Measurements from ENCODE around the gene SOWAHD.
"Not testable (repeated sequence)": the region's sequence is repeated elsewhere in the genome, so short reads cannot be mapped to it uniquely, and the experiment has no call there.

SOWAHD gene

DNA sequence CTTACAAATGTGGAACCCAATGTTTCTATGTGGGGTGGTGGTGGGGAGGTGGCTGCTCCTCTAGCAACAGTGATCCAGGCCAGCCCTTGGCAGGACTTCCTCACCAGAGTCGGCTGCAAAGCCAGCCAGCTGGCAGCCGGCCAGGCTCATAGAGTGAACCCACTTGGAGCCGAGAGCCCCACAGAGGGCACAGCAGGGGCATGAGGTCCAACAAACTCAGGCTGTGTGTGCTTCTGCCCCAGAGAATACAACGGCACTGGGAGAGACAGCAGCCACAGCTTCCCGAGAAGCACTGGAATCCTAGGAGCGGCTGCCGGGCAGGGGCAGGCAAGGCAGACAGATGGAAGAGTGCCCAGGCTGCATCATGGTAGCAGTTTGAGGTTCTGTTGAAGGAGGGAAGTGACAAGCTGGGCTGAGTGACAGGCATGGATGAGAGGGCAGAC lies 23.5 kb upstream of the SOWAHD start:
- no peaks in the 10 kb centered on the region for H3K36me3 ChIP-seq (ENCODE audit: insufficient read depth, low read length)
- no peaks in the 10 kb centered on the region for H3K9me3 ChIP-seq (ENCODE audit: low read depth, low read length)
- H3K9ac ChIP-seq (ENCODE audit: insufficient read length), result no peak overlapping the region
- H3K4me3 ChIP-seq, result no peak overlapping the region
- no peak for TF ChIP-seq FOXP2 (optimal IDR thresholded peaks at IDR 0.05; ENCODE audit: control extremely low read depth, extremely low read length, insufficient read depth)
- TF ChIP-seq POLR2AphosphoS5 (IDR thresholded peaks at IDR 0.05; ENCODE audit: borderline replicate concordance, low read depth, low read length), result no peak
- no peak for TF ChIP-seq EZH2 (IDR thresholded peaks at IDR 0.05)
- DNase-seq (ENCODE audit: low read depth, low spot score), result no peak
- H3K27ac ChIP-seq, result no peak overlapping the region

DNA sequence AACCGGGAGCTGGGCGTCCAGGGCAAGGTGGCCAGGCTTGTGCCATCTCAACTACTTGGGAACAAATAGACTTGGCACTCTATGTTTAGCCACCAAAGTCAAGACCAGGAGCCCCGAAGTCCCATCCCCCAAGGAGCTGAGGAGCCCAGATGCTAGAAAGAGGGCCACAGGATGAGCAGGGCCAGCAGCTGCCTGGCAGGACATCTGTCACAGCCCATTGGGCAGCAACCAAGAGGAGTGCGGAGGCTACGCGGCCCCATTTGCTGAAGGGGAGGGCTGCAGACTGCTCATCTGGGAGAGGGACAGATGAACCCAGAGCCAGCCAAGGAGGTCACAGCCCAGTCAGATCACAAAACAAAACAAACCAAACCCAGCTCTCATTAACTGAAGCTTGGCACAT lies 22.9 kb upstream of the SOWAHD start:
- TF ChIP-seq FOXP2 (optimal IDR thresholded peaks at IDR 0.05; ENCODE audit: control extremely low read depth, extremely low read length, insufficient read depth) (no peak), EZH2 (IDR thresholded peaks at IDR 0.05) (no peak), POLR2AphosphoS5 (IDR thresholded peaks at IDR 0.05; ENCODE audit: borderline replicate concordance, low read depth, low read length) (no peak)
- H3K9me3 ChIP-seq (ENCODE audit: low read depth, low read length), result no peaks in the 10 kb centered on the region
- no peak overlapping the region for H3K9ac ChIP-seq (ENCODE audit: insufficient read length)
- DNase-seq (ENCODE audit: low read depth, low spot score), result no peak
- H3K36me3 ChIP-seq (ENCODE audit: insufficient read depth, low read length), result no peaks in the 10 kb centered on the region
- H3K27ac ChIP-seq, result no peak overlapping the region
- H3K4me3 ChIP-seq, result no peak overlapping the region

DNA sequence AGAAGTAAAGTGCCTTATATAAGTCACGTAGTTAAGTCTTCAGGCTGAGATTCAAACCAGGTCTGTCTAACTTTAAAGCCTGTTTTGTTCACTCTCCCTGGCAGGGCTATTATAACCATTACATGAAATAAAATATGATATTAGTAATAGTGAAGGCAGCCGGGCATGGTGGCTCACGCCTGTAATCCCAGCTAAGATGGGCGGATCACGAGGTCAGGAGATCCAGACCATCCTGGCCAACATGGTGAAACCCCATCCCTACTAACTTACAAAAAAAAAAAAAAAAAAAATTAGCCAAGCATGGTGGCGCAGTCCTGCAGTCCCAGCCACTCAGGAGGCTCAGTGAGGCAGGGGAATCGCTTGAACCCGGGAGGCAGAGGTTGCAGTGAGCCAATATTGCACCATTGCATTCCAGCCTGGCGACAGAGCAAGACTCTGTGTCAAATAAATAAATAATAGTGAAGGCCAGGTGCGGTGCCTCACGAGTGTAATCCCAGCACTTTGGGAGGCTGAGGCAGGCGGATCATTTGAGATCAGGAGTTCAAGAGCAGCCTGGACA lies 22.1 kb upstream of the SOWAHD start:
- TF ChIP-seq FOXP2 (optimal IDR thresholded peaks at IDR 0.05; ENCODE audit: control extremely low read depth, extremely low read length, insufficient read depth), result no peak
- TF ChIP-seq POLR2AphosphoS5 (IDR thresholded peaks at IDR 0.05; ENCODE audit: borderline replicate concordance, low read depth, low read length), result no peak
- no peak for TF ChIP-seq EZH2 (IDR thresholded peaks at IDR 0.05)
- no peak for DNase-seq (ENCODE audit: low read depth, low spot score)
- H3K9ac ChIP-seq (ENCODE audit: insufficient read length), result no peak overlapping the region
- no peaks in the 10 kb centered on the region for H3K36me3 ChIP-seq (ENCODE audit: insufficient read depth, low read length)
- no peak overlapping the region for H3K4me3 ChIP-seq
- H3K27ac ChIP-seq, result no peak overlapping the region
- no peaks in the 10 kb centered on the region for H3K9me3 ChIP-seq (ENCODE audit: low read depth, low read length)

DNA sequence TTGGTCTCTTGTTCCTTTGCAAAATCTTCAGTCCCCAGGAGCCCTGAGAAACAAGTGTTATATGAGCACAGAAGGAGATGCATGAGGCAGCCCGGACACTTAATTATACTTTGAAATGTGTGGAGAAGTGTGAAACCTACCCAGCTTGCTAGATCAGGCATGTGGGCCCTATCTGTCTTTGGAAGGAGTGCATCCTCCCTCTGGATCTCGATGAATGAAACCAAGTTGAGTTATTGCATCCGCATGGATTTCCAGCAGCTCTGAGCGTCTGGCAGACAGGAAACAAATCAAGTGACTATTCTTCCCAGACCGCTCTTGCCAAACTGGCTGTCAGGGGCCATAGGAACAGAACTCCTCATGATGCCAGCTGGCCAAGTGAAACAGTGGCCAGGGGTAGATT lies 19.6 kb upstream of the SOWAHD start:
- no peak for TF ChIP-seq POLR2AphosphoS5 (IDR thresholded peaks at IDR 0.05; ENCODE audit: borderline replicate concordance, low read depth, low read length)
- TF ChIP-seq FOXP2 (optimal IDR thresholded peaks at IDR 0.05; ENCODE audit: control extremely low read depth, extremely low read length, insufficient read depth), result no peak
- no peak for TF ChIP-seq EZH2 (IDR thresholded peaks at IDR 0.05)
- DNase-seq (ENCODE audit: low read depth, low spot score), result no peak
- no peaks in the 10 kb centered on the region for H3K36me3 ChIP-seq (ENCODE audit: insufficient read depth, low read length)
- no peak overlapping the region for H3K4me3 ChIP-seq
- no peak overlapping the region for H3K9ac ChIP-seq (ENCODE audit: insufficient read length)
- H3K27ac ChIP-seq, result no peak overlapping the region
- H3K9me3 ChIP-seq (ENCODE audit: low read depth, low read length), result no peaks in the 10 kb centered on the region

DNA sequence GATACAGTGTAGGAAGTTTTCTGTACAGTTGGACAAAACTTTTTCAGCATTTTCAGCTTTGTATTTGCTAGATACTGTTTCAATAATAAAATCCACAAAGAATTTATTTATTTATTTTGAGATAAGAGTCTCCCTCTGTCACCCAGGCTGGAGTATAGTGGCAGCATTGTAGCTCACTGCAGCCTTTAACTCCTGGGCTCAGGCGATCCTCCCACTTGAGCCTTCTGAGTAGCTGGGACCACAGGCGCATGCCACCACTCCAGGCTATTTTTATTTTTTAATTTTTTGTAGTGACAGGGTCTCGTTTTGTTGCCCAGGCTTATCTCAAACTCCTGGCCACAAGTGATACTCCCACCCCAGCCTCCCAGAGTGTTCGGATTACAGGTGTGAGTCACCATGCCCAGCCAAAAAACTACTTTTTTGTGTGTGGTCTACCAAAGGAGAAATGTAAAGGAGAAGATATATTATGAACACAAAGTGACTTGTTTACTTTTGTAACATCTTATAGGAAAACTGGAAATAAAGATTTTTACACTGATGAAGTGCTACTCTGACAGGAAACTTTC lies 13.0 kb upstream of the SOWAHD start:
- no peaks in the 10 kb centered on the region for H3K36me3 ChIP-seq (ENCODE audit: insufficient read depth, low read length)
- H3K27ac ChIP-seq, result no peak overlapping the region
- no peak for DNase-seq (ENCODE audit: low read depth, low spot score)
- H3K9me3 ChIP-seq (ENCODE audit: low read depth, low read length), result no peaks in the 10 kb centered on the region
- TF ChIP-seq FOXP2 (optimal IDR thresholded peaks at IDR 0.05; ENCODE audit: control extremely low read depth, extremely low read length, insufficient read depth) (no peak), EZH2 (IDR thresholded peaks at IDR 0.05) (no peak), POLR2AphosphoS5 (IDR thresholded peaks at IDR 0.05; ENCODE audit: borderline replicate concordance, low read depth, low read length) (no peak)
- H3K9ac ChIP-seq (ENCODE audit: insufficient read length), result no peak overlapping the region
- no peak overlapping the region for H3K4me3 ChIP-seq

DNA sequence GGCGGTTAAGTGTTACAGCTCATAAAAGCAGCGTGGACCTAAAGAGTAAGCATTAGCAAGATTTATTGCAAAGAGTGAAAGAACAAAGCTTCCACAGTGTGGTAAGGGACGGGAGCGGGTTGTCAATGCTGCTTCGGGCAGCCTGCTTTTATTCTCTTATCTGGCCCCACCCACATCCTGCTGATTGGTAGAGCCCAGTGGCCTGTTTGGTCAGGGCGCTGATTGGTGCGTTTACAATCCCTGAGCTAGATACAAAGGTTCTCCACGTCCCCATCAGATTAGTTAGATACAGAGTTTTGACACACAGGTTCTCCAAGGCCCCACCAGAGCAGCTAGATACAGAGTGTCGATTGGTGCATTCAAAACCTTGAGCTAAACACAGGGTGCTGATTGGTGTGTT lies 8.3 kb upstream of the SOWAHD start:
- H3K9ac ChIP-seq (ENCODE audit: insufficient read length); H3K36me3 ChIP-seq (ENCODE audit: insufficient read depth, low read length); H3K9me3 ChIP-seq (ENCODE audit: low read depth, low read length); DNase-seq (ENCODE audit: low read depth, low spot score); H3K27ac ChIP-seq; H3K4me3 ChIP-seq: not testable (repeated sequence)

DNA sequence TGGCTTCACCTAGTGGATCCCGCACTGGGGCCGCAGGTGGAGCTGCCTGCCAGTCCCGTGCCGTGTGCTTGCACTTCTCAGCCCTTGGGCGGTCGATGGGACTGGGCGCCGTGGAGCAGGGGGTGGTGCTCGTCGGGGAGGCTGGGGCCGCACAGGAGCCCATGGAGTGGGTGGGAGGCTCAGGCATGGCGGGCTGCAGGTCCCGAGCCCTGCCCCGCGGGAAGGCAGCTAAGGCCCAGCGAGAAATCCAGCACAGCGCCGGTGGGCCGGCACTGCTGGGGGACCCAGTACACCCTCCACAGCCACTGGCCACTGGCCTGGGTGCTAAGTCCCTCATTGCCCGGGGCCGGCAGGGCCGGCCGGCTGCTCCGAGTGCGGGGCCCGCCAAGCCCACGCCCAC lies 7.6 kb upstream of the SOWAHD start:
- H3K9me3 ChIP-seq (ENCODE audit: low read depth, low read length); H3K36me3 ChIP-seq (ENCODE audit: insufficient read depth, low read length); H3K4me3 ChIP-seq; H3K27ac ChIP-seq; DNase-seq (ENCODE audit: low read depth, low spot score); H3K9ac ChIP-seq (ENCODE audit: insufficient read length): not testable (repeated sequence)

DNA sequence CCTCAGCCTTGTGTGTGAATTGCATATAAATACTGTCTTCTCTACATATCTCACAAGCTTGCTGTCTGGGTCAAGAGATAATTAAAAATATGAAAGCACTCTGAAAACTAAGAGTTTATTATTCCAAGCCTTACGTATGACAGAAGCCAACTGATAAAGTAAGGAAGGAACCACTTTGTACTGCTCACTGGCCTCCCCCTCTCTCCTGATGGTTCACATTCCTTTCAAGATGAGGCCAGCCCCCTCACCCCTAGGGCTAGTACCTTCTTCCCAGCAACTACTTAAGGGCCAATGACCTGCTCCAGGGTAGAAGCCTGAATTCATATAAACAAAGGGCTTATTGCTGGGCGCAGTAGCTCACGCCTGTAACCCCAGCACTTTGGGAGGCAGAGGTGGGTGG lies 5.4 kb upstream of the SOWAHD start:
- Histone ChIP-seq H3K36me3 (ENCODE audit: insufficient read depth, low read length) (no peaks in the 10 kb centered on the region), H3K4me3 (no peak overlapping the region), H3K27ac (no peak overlapping the region), H3K9me3 (ENCODE audit: low read depth, low read length) (no peaks in the 10 kb centered on the region), H3K9ac (ENCODE audit: insufficient read length) (no peak overlapping the region)
- no peak for DNase-seq (ENCODE audit: low read depth, low spot score)
- TF ChIP-seq POLR2AphosphoS5 (IDR thresholded peaks at IDR 0.05; ENCODE audit: borderline replicate concordance, low read depth, low read length) (no peak), FOXP2 (optimal IDR thresholded peaks at IDR 0.05; ENCODE audit: control extremely low read depth, extremely low read length, insufficient read depth) (no peak), EZH2 (IDR thresholded peaks at IDR 0.05) (no peak)

DNA sequence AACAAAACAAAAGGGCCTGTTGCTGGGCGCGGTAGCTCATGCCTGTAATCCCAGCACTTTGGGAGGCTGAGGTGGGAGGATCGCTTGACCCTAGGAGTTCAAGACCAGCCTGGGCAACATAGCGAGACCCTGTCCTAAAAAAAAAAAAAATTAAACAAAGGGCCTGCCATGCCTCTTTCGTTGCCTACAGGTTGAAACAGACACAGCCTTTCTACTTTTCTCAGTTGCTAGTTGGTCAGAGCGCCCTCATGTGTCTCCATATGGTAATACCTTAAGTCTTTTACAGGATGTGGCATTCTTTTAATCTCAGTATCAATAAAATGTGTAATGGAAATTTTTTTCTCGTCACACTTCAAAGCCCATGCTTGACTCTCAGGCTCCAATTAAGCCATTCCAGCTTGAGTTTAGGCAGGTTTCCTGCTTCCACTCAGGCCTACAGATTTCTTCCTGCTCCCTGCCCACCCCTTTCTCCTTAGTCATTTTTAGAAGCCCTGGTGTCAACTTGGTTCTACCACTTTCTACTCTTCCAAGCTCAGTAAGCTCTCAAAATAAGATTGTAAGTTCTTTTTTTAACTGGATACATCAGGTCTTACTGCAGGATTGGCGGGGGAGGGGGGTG lies 4.6 kb upstream of the SOWAHD start:
- no peak for DNase-seq (ENCODE audit: low read depth, low spot score)
- Histone ChIP-seq H3K27ac (no peak overlapping the region), H3K36me3 (ENCODE audit: insufficient read depth, low read length) (no peaks in the 10 kb centered on the region), H3K4me3 (no peak overlapping the region), H3K9ac (ENCODE audit: insufficient read length) (no peak overlapping the region), H3K9me3 (ENCODE audit: low read depth, low read length) (no peaks in the 10 kb centered on the region)
- TF ChIP-seq FOXP2 (optimal IDR thresholded peaks at IDR 0.05; ENCODE audit: control extremely low read depth, extremely low read length, insufficient read depth) (no peak), EZH2 (IDR thresholded peaks at IDR 0.05) (no peak), POLR2AphosphoS5 (IDR thresholded peaks at IDR 0.05; ENCODE audit: borderline replicate concordance, low read depth, low read length) (no peak)
